ENCODE results near the gene TSPAN5. TPM values are rescaled to one million over a fixed set of nuclear protein-coding genes. Genes with fewer than 3 reads are reported as not detected.

TSPAN5 gene
- total RNA-seq, 5 donors from 2014 or later (not counting 1 experiment from before 2014, with no cell fraction given) = 9.6 to 12.4 (median 10.3) TPM

GRCh38 chr4:98519268-98519977 lies 139.0 kb downstream of the TSPAN5 start:
- Mint-ChIP-seq H3K27me3 (no peaks in the 10 kb centered on the region), H3K4me1 (peaks cover 54 to 58% (median 57%) of the 10 kb centered on the region in 3 donors), H3K4me3 (no peak overlapping the region), H3K36me3 (peaks cover 7% of the 10 kb centered on the region), H3K27ac (peak overlapping the region; percentile 28 to 44), H3K9me3 (peaks cover 0 to 8% (median 0%) of the 10 kb centered on the region in 3 donors)
- no peaks in the 10 kb centered on the region for H3K9me3 ChIP-seq
- H3K4me1 ChIP-seq (ENCODE audit: control insufficient read depth in 1 of 2, extremely low read depth in 1 of 2, insufficient read depth in 2 of 2, low read length in 2 of 2) = peaks cover 0 to 14% of the 10 kb centered on the region in 2 experiments
- ChIA-PET POLR2A (no interaction called here), CTCF (interaction anchor here in 1 of 2 donors (0.5 kb wide), 1 partner anchor 384 kb away, joined by 4 read pairs; no protein-coding TSS in a partner anchor)
- ATAC-seq (replicated peaks in 1 of 4) (no peak), DNase-seq (no peak)
- no peaks in the 10 kb centered on the region for H3K36me3 ChIP-seq (ENCODE audit: control insufficient read depth in 2 of 2, extremely low read depth in 1 of 2, insufficient read depth in 1 of 2, low read length in 1 of 2)
- WGBS (ENCODE audit: insufficient coverage) = 86% methylated on average over 6 of the region's 7 CpGs
- no peak overlapping the region for H3K4me3 ChIP-seq (ENCODE audit: control insufficient read depth in 1 of 2, extremely low read depth in 1 of 2, low read length in 1 of 2)
- no peak overlapping the region for H3K27ac ChIP-seq (ENCODE audit: low read length)
- H3K27me3 ChIP-seq (replicated peaks in 1 of 2; ENCODE audit: control insufficient read depth in 2 of 2, extremely low read depth in 1 of 2, insufficient read depth in 2 of 2, low read length in 1 of 2) = no peaks in the 10 kb centered on the region

- Histone ChIP-seq H3K27me3 (replicated peaks in 1 of 2; ENCODE audit: control insufficient read depth in 2 of 2, extremely low read depth in 1 of 2, insufficient read depth in 2 of 2, low read length in 1 of 2) (no peaks in the 10 kb centered on the region), H3K9me3 (no peaks in the 10 kb centered on the region), H3K4me1 (ENCODE audit: control insufficient read depth in 1 of 2, extremely low read depth in 1 of 2, insufficient read depth in 2 of 2, low read length in 2 of 2) (peaks cover 0 to 14% of the 10 kb centered on the region in 2 experiments), H3K36me3 (ENCODE audit: control insufficient read depth in 2 of 2, extremely low read depth in 1 of 2, insufficient read depth in 1 of 2, low read length in 1 of 2) (no peaks in the 10 kb centered on the region), H3K4me3 (ENCODE audit: control insufficient read depth in 1 of 2, extremely low read depth in 1 of 2, low read length in 1 of 2) (no peak overlapping the region), H3K27ac (ENCODE audit: low read length) (no peak overlapping the region)
- H3K27ac Mint-ChIP-seq = peak overlapping the region; percentile 36 to 37
- H3K4me3 Mint-ChIP-seq = no peak overlapping the region
- H3K4me1 Mint-ChIP-seq = peaks cover 53 to 55% (median 54%) of the 10 kb centered on the region in 3 donors
- no peak for DNase-seq
- no peak for ATAC-seq (replicated peaks in 1 of 4)
- WGBS (ENCODE audit: insufficient coverage) = 93% methylated on average over 4 of the region's 5 CpGs
- POLR2A ChIA-PET = interaction anchor here in 1 of 2 donors (0.5 kb wide), 1 partner anchor 1376 kb away, joined by 6 read pairs; no protein-coding TSS in a partner anchor
- peaks cover 7% of the 10 kb centered on the region for H3K36me3 Mint-ChIP-seq
- CTCF ChIA-PET = interaction anchor here (0.6 kb wide), 2 partner anchors 310 to 506 kb away, joined by 6 to 11 read pairs; no protein-coding TSS in a partner anchor
- no peaks in the 10 kb centered on the region for H3K27me3 Mint-ChIP-seq
- H3K9me3 Mint-ChIP-seq = peaks cover 0 to 8% (median 0%) of the 10 kb centered on the region in 3 donors
Observed at GRCh38 chr4:98518559-98519267, 139.7 kb downstream of the TSPAN5 start.

- peaks cover 0 to 14% of the 10 kb centered on the region in 2 experiments for H3K4me1 ChIP-seq (ENCODE audit: control insufficient read depth in 1 of 2, extremely low read depth in 1 of 2, insufficient read depth in 2 of 2, low read length in 2 of 2)
- H3K27me3 Mint-ChIP-seq = no peaks in the 10 kb centered on the region
- H3K27me3 ChIP-seq (replicated peaks in 1 of 2; ENCODE audit: control insufficient read depth in 2 of 2, extremely low read depth in 1 of 2, insufficient read depth in 2 of 2, low read length in 1 of 2) = no peaks in the 10 kb centered on the region
- peaks cover 47 to 59% (median 55%) of the 10 kb centered on the region in 3 donors for H3K4me1 Mint-ChIP-seq
- no peak overlapping the region for H3K4me3 ChIP-seq (ENCODE audit: control insufficient read depth in 1 of 2, extremely low read depth in 1 of 2, low read length in 1 of 2)
- H3K27ac Mint-ChIP-seq = no peak overlapping the region
- H3K9me3 Mint-ChIP-seq = peaks cover 0 to 8% (median 0%) of the 10 kb centered on the region in 3 donors
- DNase-seq (no peak), ATAC-seq (replicated peaks in 1 of 4) (no peak)
- H3K36me3 ChIP-seq (ENCODE audit: control insufficient read depth in 2 of 2, extremely low read depth in 1 of 2, insufficient read depth in 1 of 2, low read length in 1 of 2) = no peaks in the 10 kb centered on the region
- WGBS (ENCODE audit: insufficient coverage) = no CpG with 5 or more reads among the region's 2 CpGs
- ChIA-PET POLR2A (no interaction called here), CTCF (interaction anchor here in 1 of 2 donors (0.6 kb wide), 1 partner anchor 37 kb away, joined by 3 read pairs; no protein-coding TSS in a partner anchor)
- H3K9me3 ChIP-seq = no peaks in the 10 kb centered on the region
- H3K36me3 Mint-ChIP-seq = peaks cover 7% of the 10 kb centered on the region
- H3K27ac ChIP-seq (ENCODE audit: low read length) = no peak overlapping the region
- H3K4me3 Mint-ChIP-seq = no peak overlapping the region
Observed at GRCh38 chr4:98517218-98518021, 141.0 kb downstream of the TSPAN5 start.

GRCh38 chr4:98516441-98517217 lies 141.8 kb downstream of the TSPAN5 start:
- Mint-ChIP-seq H3K4me1 (peaks cover 39 to 51% (median 47%) of the 10 kb centered on the region in 3 donors), H3K4me3 (no peak overlapping the region), H3K36me3 (peaks cover 7% of the 10 kb centered on the region), H3K9me3 (peaks cover 0 to 8% (median 0%) of the 10 kb centered on the region in 3 donors), H3K27me3 (no peaks in the 10 kb centered on the region), H3K27ac (no peak overlapping the region)
- ChIA-PET POLR2A (interaction anchor here in 1 of 2 donors (0.6 kb wide), 1 partner anchor 490 kb away, joined by 4 read pairs; no protein-coding TSS in a partner anchor), CTCF (interaction anchor here in 1 of 2 donors (0.6 kb wide), 1 partner anchor 38 kb away, joined by 3 read pairs; no protein-coding TSS in a partner anchor)
- H3K36me3 ChIP-seq (ENCODE audit: control insufficient read depth in 2 of 2, extremely low read depth in 1 of 2, insufficient read depth in 1 of 2, low read length in 1 of 2) = no peaks in the 10 kb centered on the region
- H3K4me1 ChIP-seq (ENCODE audit: control insufficient read depth in 1 of 2, extremely low read depth in 1 of 2, insufficient read depth in 2 of 2, low read length in 2 of 2) = peaks cover 0 to 14% of the 10 kb centered on the region in 2 experiments
- H3K27me3 ChIP-seq (replicated peaks in 1 of 2; ENCODE audit: control insufficient read depth in 2 of 2, extremely low read depth in 1 of 2, insufficient read depth in 2 of 2, low read length in 1 of 2) = no peaks in the 10 kb centered on the region
- DNase-seq (no peak), ATAC-seq (replicated peaks in 1 of 4) (no peak)
- 94% methylated on average over 3 of the region's 5 CpGs for WGBS (ENCODE audit: insufficient coverage)
- no peak overlapping the region for H3K27ac ChIP-seq (ENCODE audit: low read length)
- no peak overlapping the region for H3K4me3 ChIP-seq (ENCODE audit: control insufficient read depth in 1 of 2, extremely low read depth in 1 of 2, low read length in 1 of 2)
- H3K9me3 ChIP-seq = no peaks in the 10 kb centered on the region

GRCh38 chr4:98516042-98516440 lies 142.4 kb downstream of the TSPAN5 start:
- H3K4me1 ChIP-seq (ENCODE audit: control insufficient read depth in 1 of 2, extremely low read depth in 1 of 2, insufficient read depth in 2 of 2, low read length in 2 of 2) = peaks cover 2 to 14% of the 10 kb centered on the region in 2 experiments
- no peaks in the 10 kb centered on the region for H3K9me3 ChIP-seq
- Mint-ChIP-seq H3K4me1 (peaks cover 39 to 51% (median 47%) of the 10 kb centered on the region in 3 donors), H3K27ac (no peak overlapping the region), H3K9me3 (peaks cover 0 to 8% (median 0%) of the 10 kb centered on the region in 3 donors), H3K4me3 (no peak overlapping the region), H3K36me3 (peaks cover 7% of the 10 kb centered on the region), H3K27me3 (no peaks in the 10 kb centered on the region)
- H3K4me3 ChIP-seq (ENCODE audit: control insufficient read depth in 1 of 2, extremely low read depth in 1 of 2, low read length in 1 of 2) = no peak overlapping the region
- ChIA-PET POLR2A (interaction anchor here in 1 of 2 donors (0.6 kb wide), 1 partner anchor 491 kb away, joined by 4 read pairs; no protein-coding TSS in a partner anchor), CTCF (no interaction called here)
- DNase-seq = no peak
- no peak for ATAC-seq (replicated peaks in 1 of 4)
- H3K36me3 ChIP-seq (ENCODE audit: control insufficient read depth in 2 of 2, extremely low read depth in 1 of 2, insufficient read depth in 1 of 2, low read length in 1 of 2) = no peaks in the 10 kb centered on the region
- H3K27ac ChIP-seq (ENCODE audit: low read length) = no peak overlapping the region
- H3K27me3 ChIP-seq (replicated peaks in 1 of 2; ENCODE audit: control insufficient read depth in 2 of 2, extremely low read depth in 1 of 2, insufficient read depth in 2 of 2, low read length in 1 of 2) = no peaks in the 10 kb centered on the region
- 100% methylated on average over 2 of the region's 3 CpGs for WGBS (ENCODE audit: insufficient coverage)

Measured in T-cell (primary cell).